Testis (tissue), 3 donors: Measurements from ENCODE around the gene KIFC1. TPM values are rescaled to one million over a fixed set of nuclear protein-coding genes. Genes with fewer than 3 reads are reported as not detected.
A peak's percentile ranks its signal among the peaks of the same experiment; 100 is the strongest.

ENCODE experiments used
- DNase-seq: peaks from one replicate; pipeline ENCODE4 v3.0.0-alpha.2; 2019
- H3K27ac ChIP-seq, 2 donors: fragments of 200-600 bp; sonication (generic); one replicate each; pipeline ENCODE4 v1.5.1; 2019
- H3K27me3 ChIP-seq: fragments of 200-600 bp; sonication (generic); one replicate; pipeline ENCODE4 v1.5.1; 2019
- H3K36me3 ChIP-seq: fragments of 200-600 bp; sonication (generic); one replicate; pipeline ENCODE4 v1.5.1; 2017; ENCODE audit warnings: low read depth; ENCODE audit errors: missing control alignments
- H3K4me1 ChIP-seq: fragments of 200-600 bp; sonication (generic); one replicate; pipeline ENCODE4 v1.5.1; 2019
- H3K4me3 ChIP-seq, 2 donors: fragments of 200-600 bp; sonication (generic); one replicate each; pipeline ENCODE4 v1.5.1; 2017 to 2019
- H3K9me3 ChIP-seq: fragments of 200-600 bp; sonication (generic); one replicate; pipeline ENCODE4 v1.5.1; 2017
- POLR2A ChIP-seq: fragments of 450-650 bp; IDR thresholded peaks from one replicate; pipeline ENCODE4 v1.6.1; 2017; ENCODE audit warnings: antibody characterized with exemption, mild to moderate bottlenecking, moderate library complexity
- WGBS, 2 donors: methylation state at CpG; one replicate each; pipeline ENCODE4 v1.1.5; 2018; 5-methylcytosine and 5-hydroxymethylcytosine counted together
- intact Hi-C: fragments of 100-400 bp; cut with DNase I; formaldehyde crosslinking; loops from one replicate; pipeline ENCODE4 v1.15.1; 2023; ENCODE audit warnings: low total_unique reads
- polyA plus RNA-seq: library from polyadenylated mRNA; stranded (reverse); fragments of 350-450 nt; fragmentation: Illumina TruSeq; extraction: RNeasy Lipid Tissue Mini Kit (QIAGEN cat#74804); gene quantifications from one replicate; pipeline ENCODE4 v1.2.3, GENCODE V29; 2014; ENCODE audit warnings: low read depth, low replicate concordance; ENCODE audit not compliant: insufficient read depth
- total RNA-seq, 2 donors: library from RNA; depleted of rRNA; stranded (reverse); fragments of >200 nt; gene quantifications; one replicate each; pipeline ENCODE4 v1.2.3, GENCODE V29; 2016
- TF ChIP-seq, protein P1 (sequence below), 3 experiments: fragments of 450-650 bp in 2 of 3; fragments of 200-600 bp in 1 of 3; sonication (generic) in 1 of 3; IDR thresholded peaks; one replicate each; pipeline ENCODE4 v1.5.1; 2016 to 2019; ENCODE audit warnings: antibody characterized with exemption in 3 of 3, mild to moderate bottlenecking in 2 of 3, moderate library complexity in 1 of 3

Gene KIFC1
- total and polyA plus RNA-seq, 3 donors from 2014 or later = 19.8 to 22.5 (median 20.2) TPM

DNA sequence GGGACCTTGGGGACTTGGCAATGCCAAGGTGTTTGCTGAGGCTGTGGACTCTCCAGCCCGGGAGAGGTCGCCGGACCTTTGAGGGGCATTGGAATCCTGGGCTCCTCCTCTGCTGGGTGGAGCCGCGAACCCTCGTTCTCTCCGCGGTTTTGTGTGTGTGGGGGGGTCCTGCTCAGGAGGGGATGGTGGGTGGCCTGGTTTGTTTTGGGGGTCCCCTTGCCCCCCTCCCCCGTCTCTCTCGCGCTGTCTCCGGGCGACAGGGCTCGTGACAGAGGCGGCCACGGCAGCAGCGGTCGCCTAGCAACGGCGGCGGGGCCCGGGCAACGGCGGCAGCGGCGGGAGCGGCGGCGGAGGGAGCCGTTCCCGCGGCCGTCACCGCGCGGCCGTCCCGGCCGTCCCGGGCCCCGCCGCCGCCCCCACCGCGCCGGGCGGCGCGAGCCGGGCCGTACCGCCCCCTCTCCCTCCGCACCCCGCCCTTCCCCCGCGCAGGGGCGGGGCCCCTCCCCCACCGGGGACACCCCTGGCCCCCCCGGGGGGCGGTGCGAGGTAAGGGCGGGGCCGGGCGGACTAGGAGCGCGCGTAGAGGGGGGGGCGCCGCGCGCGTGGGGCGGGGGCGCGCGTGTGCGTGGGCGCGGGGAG is 36.1 kb downstream of the KIFC1 start:
- Histone ChIP-seq H3K36me3 (no peaks in the 10 kb centered on the region), H3K4me3 (peak overlapping the region; percentile 52 to 66), H3K9me3 (no peaks in the 10 kb centered on the region), H3K4me1 (peaks cover 48% of the 10 kb centered on the region), H3K27ac (peak overlapping the region; percentile 86 to 97), H3K27me3 (no peaks in the 10 kb centered on the region)
- WGBS, 2 donors = 0 to 2% methylated on average over 3 to 51 of the region's 79 CpGs
- TF ChIP-seq POLR2A = no peak
- TF ChIP-seq, protein P1, sequence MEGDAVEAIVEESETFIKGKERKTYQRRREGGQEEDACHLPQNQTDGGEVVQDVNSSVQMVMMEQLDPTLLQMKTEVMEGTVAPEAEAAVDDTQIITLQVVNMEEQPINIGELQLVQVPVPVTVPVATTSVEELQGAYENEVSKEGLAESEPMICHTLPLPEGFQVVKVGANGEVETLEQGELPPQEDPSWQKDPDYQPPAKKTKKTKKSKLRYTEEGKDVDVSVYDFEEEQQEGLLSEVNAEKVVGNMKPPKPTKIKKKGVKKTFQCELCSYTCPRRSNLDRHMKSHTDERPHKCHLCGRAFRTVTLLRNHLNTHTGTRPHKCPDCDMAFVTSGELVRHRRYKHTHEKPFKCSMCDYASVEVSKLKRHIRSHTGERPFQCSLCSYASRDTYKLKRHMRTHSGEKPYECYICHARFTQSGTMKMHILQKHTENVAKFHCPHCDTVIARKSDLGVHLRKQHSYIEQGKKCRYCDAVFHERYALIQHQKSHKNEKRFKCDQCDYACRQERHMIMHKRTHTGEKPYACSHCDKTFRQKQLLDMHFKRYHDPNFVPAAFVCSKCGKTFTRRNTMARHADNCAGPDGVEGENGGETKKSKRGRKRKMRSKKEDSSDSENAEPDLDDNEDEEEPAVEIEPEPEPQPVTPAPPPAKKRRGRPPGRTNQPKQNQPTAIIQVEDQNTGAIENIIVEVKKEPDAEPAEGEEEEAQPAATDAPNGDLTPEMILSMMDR (IDR thresholded peaks at IDR 0.05) = no peak
- intact Hi-C loops = no loop called here
- DNase-seq = peak; percentile 61

- H3K4me1 ChIP-seq = peaks cover 48% of the 10 kb centered on the region
- intact Hi-C loops = no loop called here
Measured at GRCh38 chr6:33428224-33428965, 36.8 kb downstream of the KIFC1 start.

GRCh38 chr6:33428966-33429749 is 37.5 kb downstream of the KIFC1 start:
- intact Hi-C loops = no loop called here
- H3K36me3 ChIP-seq = no peaks in the 10 kb centered on the region
- H3K4me1 ChIP-seq = peaks cover 48% of the 10 kb centered on the region
- peak overlapping the region in 1 of 2 donors; percentile 74 for H3K27ac ChIP-seq
- 49 to 54% methylated on average over 5 of the region's 5 CpGs for WGBS, 2 donors
- H3K27me3 ChIP-seq = no peaks in the 10 kb centered on the region
- H3K9me3 ChIP-seq = no peaks in the 10 kb centered on the region
- TF ChIP-seq, protein P1 (IDR thresholded peaks at IDR 0.05) = no peak
- no peak for TF ChIP-seq POLR2A
- no peak for DNase-seq
- no peak overlapping the region for H3K4me3 ChIP-seq

More at GRCh38 chr6:33428224-33428965, 36.8 kb downstream of the KIFC1 start:
- peak overlapping the region; percentile 39 to 52 for H3K4me3 ChIP-seq
- TF ChIP-seq, protein P1 (IDR thresholded peaks at IDR 0.05) = peak; percentile 27 to 39 (median 31)
- TF ChIP-seq POLR2A = no peak
- no peaks in the 10 kb centered on the region for H3K27me3 ChIP-seq
- 3 to 6% methylated on average over 6 to 33 of the region's 33 CpGs for WGBS, 2 donors
- peak overlapping the region in 1 of 2 donors; percentile 74 for H3K27ac ChIP-seq
- no peaks in the 10 kb centered on the region for H3K36me3 ChIP-seq
- DNase-seq = no peak
- no peaks in the 10 kb centered on the region for H3K9me3 ChIP-seq

DNA sequence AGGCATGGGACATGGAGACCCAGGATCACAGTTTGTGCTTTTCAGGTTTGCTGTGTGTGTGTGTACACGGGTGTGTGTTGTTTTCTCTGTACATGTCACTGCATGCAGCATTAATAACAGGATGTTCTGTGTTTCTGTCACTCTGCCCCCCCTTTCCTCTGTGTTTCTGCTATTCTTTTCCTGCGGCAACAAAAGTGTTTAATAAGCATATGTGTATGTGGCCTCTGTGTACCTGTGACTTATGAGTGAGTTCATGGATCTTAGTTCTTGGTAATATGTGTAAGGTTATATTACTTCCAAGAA is 38.1 kb downstream of the KIFC1 start:
- 38 to 52% methylated on average over 2 of the region's 2 CpGs for WGBS, 2 donors
- Histone ChIP-seq H3K4me3 (no peak overlapping the region), H3K4me1 (peaks cover 45% of the 10 kb centered on the region), H3K27me3 (no peaks in the 10 kb centered on the region), H3K27ac (no peak overlapping the region), H3K36me3 (no peaks in the 10 kb centered on the region), H3K9me3 (no peaks in the 10 kb centered on the region)
- intact Hi-C loops = no loop called here
- DNase-seq = no peak
- TF ChIP-seq, protein P1 (IDR thresholded peaks at IDR 0.05) = no peak
- TF ChIP-seq POLR2A = no peak
